CD4-positive, alpha-beta T cell (primary cell): ENCODE results near the gene TAOK3. TPM values are rescaled to one million over a fixed set of nuclear protein-coding genes. Genes with fewer than 3 reads are reported as not detected.
"Not testable (repeated sequence)": the region's sequence is repeated elsewhere in the genome, so short reads cannot be mapped to it uniquely, and the experiment has no call there.

Experiments
- ATAC-seq: fragments of 200-7000 bp; cut with Tn5 transposase; one replicate; pipeline ENCODE4 v1.10.0; 2022; ENCODE audit warnings: mild to moderate bottlenecking; ENCODE audit not compliant: poor library complexity
- CTCF ChIA-PET: fragments of 350-600 bp; sonication (Branson Sonifier 250); formaldehyde crosslinking; loops from one replicate; lab custom pipeline; 2021; ENCODE audit warnings: antibody characterized with exemption, inconsistent platforms; lab: Charles Lee
- POLR2A ChIA-PET: fragments of 350-600 bp; sonication (Branson Sonifier 250); formaldehyde crosslinking; loops from one replicate; lab custom pipeline; 2021; ENCODE audit warnings: antibody characterized with exemption, inconsistent platforms; lab: Charles Lee
- DNase-seq, 14 experiments: peaks; one replicate each; pipeline ENCODE4 v3.0.0-alpha.2; 2013 to 2020; ENCODE audit warnings: mixed read lengths in 2 of 14
- H3K27ac ChIP-seq, 2 donors: one replicate each; pipeline versions ENCODE4 v1.5.1 to v1.7.0; 2013; ENCODE audit warnings: low read length in 2 of 2, low read depth in 1 of 2, mild to moderate bottlenecking in 1 of 2
- H3K27me3 ChIP-seq, 2 experiments: 1 replicate in 1 of 2; 2 replicates in 1 of 2; pipeline versions ENCODE4 v1.6.1 to v1.7.0; 2013; ENCODE audit warnings: low read length in 2 of 2, control low read depth in 1 of 2, mild to moderate bottlenecking in 1 of 2, moderate library complexity in 1 of 2; ENCODE audit not compliant: insufficient read depth in 2 of 2, control insufficient read depth in 1 of 2
- H3K36me3 ChIP-seq: one replicate; pipeline ENCODE4 v1.6.1; 2013; ENCODE audit warnings: low read length, control low read depth; ENCODE audit not compliant: insufficient read depth
- H3K4me1 ChIP-seq: one replicate; pipeline ENCODE4 v1.6.1; 2013; ENCODE audit warnings: low read length, control low read depth; ENCODE audit not compliant: insufficient read depth
- H3K4me3 ChIP-seq: one replicate; pipeline ENCODE4 v1.5.1; 2013; ENCODE audit warnings: mild to moderate bottlenecking, low read length, moderate library complexity
- H3K9me3 ChIP-seq, 2 experiments: 1 replicate in 1 of 2; 2 replicates in 1 of 2; pipeline versions ENCODE4 v1.6.1 to v1.7.0; 2013; ENCODE audit warnings: low read length in 2 of 2, mild to moderate bottlenecking in 2 of 2, control low read depth in 1 of 2, moderate library complexity in 1 of 2; ENCODE audit not compliant: control insufficient read depth in 1 of 2, insufficient read depth in 1 of 2
- H3K27ac Mint-ChIP-seq: one replicate; pipeline ENCODE4 v1.8.0; 2020; ENCODE audit warnings: mixed read lengths
- H3K27me3 Mint-ChIP-seq: one replicate; pipeline ENCODE4 v1.8.0; 2021; ENCODE audit warnings: mixed read lengths
- H3K36me3 Mint-ChIP-seq: one replicate; pipeline ENCODE4 v1.8.0; 2021; ENCODE audit warnings: low read depth, mixed read lengths
- H3K4me1 Mint-ChIP-seq: one replicate; pipeline ENCODE4 v1.8.0; 2021; ENCODE audit warnings: low read depth, mixed read lengths
- H3K4me3 Mint-ChIP-seq: one replicate; pipeline ENCODE4 v1.8.0; 2020; ENCODE audit warnings: mild to moderate bottlenecking, mixed read lengths
- H3K9me3 Mint-ChIP-seq: one replicate; pipeline ENCODE4 v1.8.0; 2020; ENCODE audit warnings: mixed read lengths
- CTCF ChIP-seq: fragments of 200-600 bp; IDR thresholded peaks from one replicate; pipeline ENCODE4 v1.8.0; 2022; ENCODE audit warnings: antibody characterized with exemption, mild to moderate bottlenecking
- intact Hi-C, 2 experiments: fragments of 100-400 bp; cut with DNase I in 1 of 2; cut with micrococcal nuclease in 1 of 2; formaldehyde crosslinking; loops; one replicate each; pipeline versions ENCODE4 v1.15.1 to v1.9.0; 2023 to 2025; cut with DNase I, micrococcal nuclease
- total RNA-seq, 174 experiments: library from RNA in 2 of 174; stranded (reverse) in 2 of 174; gene quantifications; one replicate each; pipeline ENCODE4 v1.2.3 and lab custom pipeline; 2021 to 2026

Gene TAOK3
- total RNA-seq, 2 experiments from 2014 or later: 53.5 to 56.6 TPM

GRCh38 chr12:118312578-118312977 is 60.1 kb downstream of the TAOK3 start:
- Histone ChIP-seq H3K27me3 (no peaks in the 10 kb centered on the region), H3K27ac (no peak overlapping the region), H3K4me3 (no peak overlapping the region), H3K9me3 (no peaks in the 10 kb centered on the region), H3K4me1 (peaks cover 14% of the 10 kb centered on the region), H3K36me3 (no peaks in the 10 kb centered on the region)
- intact Hi-C loops: no loop called here
- H3K27ac Mint-ChIP-seq: no peak overlapping the region
- peaks cover 5% of the 10 kb centered on the region for H3K36me3 Mint-ChIP-seq
- no peaks in the 10 kb centered on the region for H3K9me3 Mint-ChIP-seq
- ChIA-PET POLR2A (interaction anchor here (0.8 to 1.1 kb wide), 2 partner anchors 20 to 43 kb away, joined by 3 to 4 read pairs; no protein-coding TSS in a partner anchor), CTCF (interaction anchor here (0.9 kb wide), 1 partner anchor 63 kb away, joined by 3 read pairs; no protein-coding TSS in a partner anchor)
- ATAC-seq: no peak
- H3K4me1 Mint-ChIP-seq: peaks cover 52% of the 10 kb centered on the region
- no peak overlapping the region for H3K4me3 Mint-ChIP-seq
- no peak for TF ChIP-seq CTCF
- H3K27me3 Mint-ChIP-seq: no peaks in the 10 kb centered on the region
- no peak for DNase-seq

GRCh38 chr12:118311666-118312065 is 61.0 kb downstream of the TAOK3 start:
- no peak overlapping the region for H3K27ac Mint-ChIP-seq
- ATAC-seq (no peak), DNase-seq (no peak)
- peaks cover 58% of the 10 kb centered on the region for H3K4me1 Mint-ChIP-seq
- no peak for TF ChIP-seq CTCF
- H3K4me3 Mint-ChIP-seq: no peak overlapping the region
- H3K36me3 ChIP-seq: no peaks in the 10 kb centered on the region
- no peak overlapping the region for H3K4me3 ChIP-seq
- H3K36me3 Mint-ChIP-seq: peaks cover 9% of the 10 kb centered on the region
- no peaks in the 10 kb centered on the region for H3K9me3 ChIP-seq
- H3K27me3 ChIP-seq: no peaks in the 10 kb centered on the region
- ChIA-PET POLR2A (interaction anchor here (0.7 kb wide), 1 partner anchor 1039 kb away, joined by 3 read pairs; no protein-coding TSS in a partner anchor), CTCF (no interaction called here)
- H3K9me3 Mint-ChIP-seq: no peaks in the 10 kb centered on the region
- H3K27ac ChIP-seq: no peak overlapping the region
- intact Hi-C loops: no loop called here
- H3K27me3 Mint-ChIP-seq: no peaks in the 10 kb centered on the region
- H3K4me1 ChIP-seq: peaks cover 11% of the 10 kb centered on the region

GRCh38 chr12:118310320-118310719 is 62.4 kb downstream of the TAOK3 start:
- H3K4me1 Mint-ChIP-seq: peaks cover 50% of the 10 kb centered on the region
- peaks cover 4% of the 10 kb centered on the region for H3K36me3 Mint-ChIP-seq
- Histone ChIP-seq H3K27ac (no peak overlapping the region), H3K36me3 (no peaks in the 10 kb centered on the region), H3K27me3 (no peaks in the 10 kb centered on the region), H3K9me3 (no peaks in the 10 kb centered on the region), H3K4me3 (no peak overlapping the region), H3K4me1 (peaks cover 11% of the 10 kb centered on the region)
- H3K27me3 Mint-ChIP-seq: no peaks in the 10 kb centered on the region
- no peak overlapping the region for H3K27ac Mint-ChIP-seq
- CTCF ChIA-PET: interaction anchor here (1.5 kb wide), 1 partner anchor 10 kb away, joined by 4 read pairs; no protein-coding TSS in a partner anchor
- no peak for DNase-seq
- ATAC-seq: no peak
- intact Hi-C loops: no loop called here
- POLR2A ChIA-PET: interaction anchor here (1.0 kb wide), 1 partner anchor 66 kb away, joined by 3 read pairs; the partner anchor contains the start of gene SUDS3
- H3K4me3 Mint-ChIP-seq: no peak overlapping the region
- TF ChIP-seq CTCF: no peak
- no peaks in the 10 kb centered on the region for H3K9me3 Mint-ChIP-seq

- POLR2A ChIA-PET, H3K4me3 Mint-ChIP-seq, H3K27me3 Mint-ChIP-seq, H3K27ac ChIP-seq, H3K4me3 ChIP-seq, H3K4me1 ChIP-seq, H3K36me3 Mint-ChIP-seq, H3K9me3 Mint-ChIP-seq, H3K9me3 ChIP-seq, ATAC-seq, H3K36me3 ChIP-seq, H3K27me3 ChIP-seq: not testable (repeated sequence)
- CTCF ChIA-PET: interaction anchor here (0.9 to 1.0 kb wide), 2 partner anchors 14 to 68 kb away, joined by 3 to 5 read pairs; partner anchors contain the start of gene SUDS3
- DNase-seq: peak in 3 of 14 experiments; percentile 26 to 37 (median 29)
- intact Hi-C loops: loop anchor here in 1 of 2 experiments (10.0 kb wide), 1 partner anchor 67 kb away; the partner anchor contains the start of genes SUDS3 and TAOK3
- H3K4me1 Mint-ChIP-seq: peaks cover 45% of the 10 kb centered on the region
- H3K27ac Mint-ChIP-seq: peak overlapping the region; percentile 39
These were observed 64.7 kb downstream of the TAOK3 start for GRCh38 chr12:118308006-118308405.
